ENCODE measurements around the gene GJB1.

- TF ChIP-seq ZNF791 (tag by site-specific recombination; IDR thresholded peaks at IDR 0.05) (no peak), ZNF76 (tag by site-specific recombination; IDR thresholded peaks at IDR 0.05; ENCODE audit: borderline replicate concordance, low read depth) (no peak), ZNF10 (tag by site-specific recombination; IDR thresholded peaks at IDR 0.05) (no peak), ZNF629 (tag by site-specific recombination; IDR thresholded peaks at IDR 0.05) (no peak), ZBTB49 (tag by site-specific recombination; IDR thresholded peaks at IDR 0.05; ENCODE audit: low read depth) (no peak), CTCF (tag by site-specific recombination; IDR thresholded peaks at IDR 0.05) (no peak), ZSCAN18 (tag by site-specific recombination; IDR thresholded peaks at IDR 0.05) (no peak), ZBTB20 (tag by site-specific recombination; IDR thresholded peaks at IDR 0.05) (no peak), YY1 (tag by site-specific recombination; IDR thresholded peaks at IDR 0.05) (no peak), ZNF335 (tag by site-specific recombination; conservative IDR thresholded peaks at IDR 0.05) (no peak), ZNF513 (tag by site-specific recombination; IDR thresholded peaks at IDR 0.05) (no peak), SP2 (tag by site-specific recombination; IDR thresholded peaks at IDR 0.05) (no peak)
These were observed 23.6 kb upstream of the GJB1 start for GRCh38 chrX:71199252-71200008.

Data from HEK293 (cell line).